Heart right ventricle (tissue), 16 donors: ENCODE measurements around the gene SUGCT. TPM values are rescaled to one million over a fixed set of nuclear protein-coding genes. Genes with fewer than 3 reads are reported as not detected.

Source experiments
- ATAC-seq, 8 donors: fragments of 200-7000 bp; cut with Tn5 transposase; one replicate each; pipeline ENCODE4 v1.9.1; 2020; ENCODE audit warnings: mild to moderate bottlenecking in 8 of 8, moderate library complexity in 8 of 8, moderate number of reproducible peaks in 1 of 8
- DNase-seq, 2 donors: peaks; one replicate each; pipeline ENCODE4 v3.0.0-alpha.2; 2020
- H3K27ac ChIP-seq, 10 donors: fragments of 200-600 bp; sonication (generic) in 2 of 10; one replicate each; pipeline versions ENCODE4 v1.5.0 to v1.8.0; 2020 to 2022; ENCODE audit warnings: mild to moderate bottlenecking in 3 of 10
- H3K27me3 ChIP-seq, 7 donors: fragments of 200-600 bp; one replicate each; pipeline ENCODE4 v1.8.0; 2021 to 2022; ENCODE audit warnings: mild to moderate bottlenecking in 2 of 7
- H3K36me3 ChIP-seq, 9 donors: fragments of 200-600 bp; sonication (generic) in 1 of 9; one replicate each; pipeline versions ENCODE4 v1.5.0 to v1.8.0; 2020 to 2022; ENCODE audit warnings: mild to moderate bottlenecking in 2 of 9
- H3K4me1 ChIP-seq, 9 donors: fragments of 200-600 bp; sonication (generic) in 1 of 9; one replicate each; pipeline versions ENCODE4 v1.5.0 to v1.8.0; 2020 to 2022; ENCODE audit warnings: mild to moderate bottlenecking in 4 of 9
- H3K4me3 ChIP-seq, 10 donors: fragments of 200-600 bp; sonication (generic) in 2 of 10; one replicate each; pipeline versions ENCODE4 v1.5.0 to v1.8.0; 2020 to 2022; ENCODE audit warnings: mild to moderate bottlenecking in 7 of 10, moderate library complexity in 2 of 10
- H3K9me3 ChIP-seq, 11 donors: fragments of 200-600 bp in 10 of 11; sonication (generic) in 2 of 11; one replicate each; pipeline versions ENCODE4 v1.5.0 to v1.8.0; 2013 to 2022; ENCODE audit warnings: mild to moderate bottlenecking in 2 of 11, control low read depth in 1 of 11, moderate library complexity in 1 of 11
- WGBS, 2 donors: extraction: QIAGEN DNeasy Blood & Tissue Kit; methylation state at CpG; one replicate each; pipeline ENCODE4 v1.1.7; 2013; ENCODE audit warnings: inconsistent platforms in 1 of 2; 5-methylcytosine and 5-hydroxymethylcytosine counted together
- intact Hi-C, 10 donors: fragments of 100-400 bp; cut with DNase I; formaldehyde crosslinking; loops; one replicate each; pipeline versions ENCODE4 v1.11.1 to v1.14.2; 2022
- polyA plus RNA-seq, 2 donors: library from polyadenylated mRNA; stranded (reverse); fragments of 200-250 nt; gene quantifications; one replicate each; pipeline ENCODE4 v1.2.3, GENCODE V29; 2013
- total RNA-seq, 10 donors: library from RNA; stranded (reverse); fragmentation: NEBNext Ultra II Directional in 3 of 10; extraction: Animal tissue kit (Norgen Biotek cat#: 25700) in 3 of 10; gene quantifications; one replicate each; pipeline versions ENCODE4 v1.2.1 to v1.2.4, GENCODE V29; 2021 to 2023
- TF ChIP-seq, protein P1 (sequence below), 9 donors: fragments of 200-600 bp; sonication (generic) in 2 of 9; IDR thresholded peaks; one replicate each; pipeline versions ENCODE4 v1.5.0 to v1.8.0; 2021 to 2022; ENCODE audit warnings: antibody characterized with exemption in 9 of 9, mild to moderate bottlenecking in 5 of 9, moderate library complexity in 1 of 9
- donor health status: Arrhythmogenic right ventricular cardiomyopathy.
- donor health status: ischemic (EF 13 %, LVEDD 7.1; RV severe dilation, severe dysfunction).
- donor health status: healthy with polysubstance abuse.
- donor health status: DM: no; HTN: yes; CAD: no.
- donor health status: DM: no; HTN: no; CAD: no.
- donor health status: ischemic (EF 25% LVEDD 6.9; RV normal size, moderate dysfunction).
- donor health status: ischemic (EF 25% LVEDD 5.7; RV mildly dilated, moderate dysfunction).
- donor health status: healthy.
- donor health status: DM: yes; HTN: yes; CAD: no.
- donor health status: Ischemic cardiomyopathy.
- donor health status: ischemic (EF 35%, LVEDD 5.7; RV mildly dilated, moderate dysfunction).
- donor health status: nonischemic (EF 11% LVEDD 7.7; RV severe dilation, severe dysfunction).
- donor health status: DM: yes; HTN: yes; CAD: no.
- donor health status: PGD.
- donor health status: ischemic (EF 29% LVEDD 5.4; RV normal size, mild dysfunction).
- donor health status: nonischemic (EF 23%, LVEDD 6.1; RV moderate dilation, normal function).

Gene SUGCT
- total and polyA plus RNA-seq, 12 donors = 1.2 to 8.1 (median 6.1) TPM

DNA sequence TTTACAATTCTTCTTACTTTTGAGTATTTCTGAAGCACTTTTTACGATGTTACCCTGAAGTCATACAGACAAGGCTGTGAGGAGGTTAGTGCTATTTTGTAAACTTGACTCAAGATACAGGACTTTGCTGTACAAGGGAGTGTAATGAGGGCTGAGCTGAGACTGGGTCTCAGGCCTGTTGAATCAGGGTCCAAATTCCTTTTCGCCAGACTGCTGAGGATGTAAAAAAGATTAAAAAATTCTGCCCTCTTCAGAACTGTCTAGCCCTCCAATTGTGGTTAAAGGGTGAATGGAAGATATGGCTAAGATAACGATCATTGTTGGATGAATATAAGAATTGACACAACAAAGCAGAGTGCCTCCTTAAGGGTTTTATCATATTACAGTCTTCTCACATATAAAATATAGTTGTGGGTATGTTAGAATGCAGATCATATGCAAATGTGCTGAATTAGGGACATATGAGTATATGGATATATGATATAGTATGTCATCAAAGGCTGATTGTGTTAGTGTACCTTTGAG, 165.4 kb downstream of the SUGCT start:
- no peak for ATAC-seq
- H3K9me3 ChIP-seq = no peaks in the 10 kb centered on the region
- no peak overlapping the region for H3K4me3 ChIP-seq
- intact Hi-C loops = no loop called here
- no peaks in the 10 kb centered on the region for H3K4me1 ChIP-seq
- no peak for DNase-seq
- WGBS, 2 donors = 96 to 97% methylated on average over 3 of the region's 3 CpGs
- no peaks in the 10 kb centered on the region for H3K36me3 ChIP-seq
- H3K27me3 ChIP-seq = no peaks in the 10 kb centered on the region
- TF ChIP-seq, protein P1, sequence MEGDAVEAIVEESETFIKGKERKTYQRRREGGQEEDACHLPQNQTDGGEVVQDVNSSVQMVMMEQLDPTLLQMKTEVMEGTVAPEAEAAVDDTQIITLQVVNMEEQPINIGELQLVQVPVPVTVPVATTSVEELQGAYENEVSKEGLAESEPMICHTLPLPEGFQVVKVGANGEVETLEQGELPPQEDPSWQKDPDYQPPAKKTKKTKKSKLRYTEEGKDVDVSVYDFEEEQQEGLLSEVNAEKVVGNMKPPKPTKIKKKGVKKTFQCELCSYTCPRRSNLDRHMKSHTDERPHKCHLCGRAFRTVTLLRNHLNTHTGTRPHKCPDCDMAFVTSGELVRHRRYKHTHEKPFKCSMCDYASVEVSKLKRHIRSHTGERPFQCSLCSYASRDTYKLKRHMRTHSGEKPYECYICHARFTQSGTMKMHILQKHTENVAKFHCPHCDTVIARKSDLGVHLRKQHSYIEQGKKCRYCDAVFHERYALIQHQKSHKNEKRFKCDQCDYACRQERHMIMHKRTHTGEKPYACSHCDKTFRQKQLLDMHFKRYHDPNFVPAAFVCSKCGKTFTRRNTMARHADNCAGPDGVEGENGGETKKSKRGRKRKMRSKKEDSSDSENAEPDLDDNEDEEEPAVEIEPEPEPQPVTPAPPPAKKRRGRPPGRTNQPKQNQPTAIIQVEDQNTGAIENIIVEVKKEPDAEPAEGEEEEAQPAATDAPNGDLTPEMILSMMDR (IDR thresholded peaks at IDR 0.05) = no peak
- H3K27ac ChIP-seq = no peak overlapping the region

DNA sequence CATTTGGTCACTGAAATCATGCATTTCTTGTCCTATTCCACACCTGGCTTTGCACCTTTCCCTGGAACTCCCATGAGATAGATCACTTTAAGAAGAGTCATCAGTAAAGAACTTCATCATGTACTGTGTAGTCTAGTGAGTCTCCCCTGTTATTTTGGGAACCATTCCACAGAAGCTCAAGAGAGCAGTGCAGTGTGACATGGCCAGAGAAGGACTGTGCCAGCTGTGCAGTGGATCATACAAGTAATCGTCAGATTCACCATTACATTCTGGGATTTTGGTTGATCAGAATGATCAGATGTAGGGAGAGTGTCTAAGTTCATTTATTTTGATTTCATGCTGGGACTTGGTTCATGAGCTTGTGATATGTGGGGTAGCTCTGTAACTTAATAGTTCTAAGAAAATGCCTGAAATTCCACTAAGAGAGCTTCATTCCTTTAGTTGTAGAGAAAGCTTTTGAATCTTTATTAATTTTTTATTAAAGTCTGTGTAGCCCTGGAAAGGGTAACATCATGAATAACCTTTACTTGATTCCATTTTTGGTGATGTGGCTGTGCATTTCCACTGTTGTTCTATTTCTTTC, 166.8 kb downstream of the SUGCT start:
- Histone ChIP-seq H3K27ac (no peak overlapping the region), H3K27me3 (no peaks in the 10 kb centered on the region), H3K9me3 (no peaks in the 10 kb centered on the region), H3K36me3 (no peaks in the 10 kb centered on the region), H3K4me1 (no peaks in the 10 kb centered on the region), H3K4me3 (no peak overlapping the region)
- WGBS, 2 donors = 35 to 44% methylated on average over 1 of the region's 1 CpG
- ATAC-seq = peak in 1 of 8 donors; percentile 51
- intact Hi-C loops = no loop called here
- TF ChIP-seq, protein P1 (IDR thresholded peaks at IDR 0.05) = no peak
- no peak for DNase-seq

DNA sequence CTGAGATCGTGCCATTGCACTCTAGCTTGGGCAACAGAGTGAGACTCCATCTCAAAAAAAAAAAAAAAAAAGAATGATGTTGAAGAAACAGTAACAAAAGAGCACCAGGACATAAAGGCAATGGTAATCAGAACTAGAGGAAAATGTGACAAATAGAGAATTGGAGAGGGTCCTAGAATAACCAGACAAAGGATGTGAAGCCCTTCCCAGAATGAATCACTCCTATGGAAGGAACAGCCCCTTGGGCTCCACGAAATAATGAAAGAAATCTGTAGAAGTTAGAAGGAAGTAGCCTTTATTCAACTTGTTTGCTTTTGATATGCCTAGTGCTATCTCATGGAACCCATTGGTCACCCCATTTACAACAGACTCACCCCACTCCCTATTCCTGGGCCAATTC, 169.2 kb downstream of the SUGCT start:
- H3K27me3 ChIP-seq = no peaks in the 10 kb centered on the region
- ATAC-seq = no peak
- H3K27ac ChIP-seq = no peak overlapping the region
- 74 to 78% methylated on average over 2 of the region's 2 CpGs for WGBS, 2 donors
- no peak for DNase-seq
- intact Hi-C loops = no loop called here
- no peaks in the 10 kb centered on the region for H3K9me3 ChIP-seq
- H3K36me3 ChIP-seq = no peaks in the 10 kb centered on the region
- TF ChIP-seq, protein P1 (IDR thresholded peaks at IDR 0.05) = no peak
- no peak overlapping the region for H3K4me3 ChIP-seq
- H3K4me1 ChIP-seq = no peaks in the 10 kb centered on the region

DNA sequence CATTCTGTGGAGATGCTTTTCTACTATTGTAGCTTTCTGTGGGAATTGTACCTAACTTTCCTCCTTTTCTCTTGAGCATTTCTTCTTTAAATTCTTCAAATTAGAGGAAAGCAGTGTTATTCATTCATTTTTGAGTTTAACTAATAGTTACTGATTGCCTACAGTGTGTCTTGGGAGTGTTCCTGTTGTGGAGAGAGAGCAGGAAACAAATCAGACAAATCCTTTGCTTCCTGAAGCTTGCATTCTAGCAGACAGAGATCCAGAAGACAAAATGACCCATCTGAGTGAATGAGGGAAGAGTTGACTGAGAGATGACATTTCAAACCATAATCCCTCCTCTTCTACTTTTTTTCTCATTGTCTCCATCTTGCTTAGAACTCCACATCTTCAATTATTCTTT, 170.4 kb downstream of the SUGCT start:
- TF ChIP-seq, protein P1 (IDR thresholded peaks at IDR 0.05) = no peak
- Histone ChIP-seq H3K4me1 (no peaks in the 10 kb centered on the region), H3K9me3 (no peaks in the 10 kb centered on the region), H3K27ac (no peak overlapping the region), H3K4me3 (no peak overlapping the region), H3K27me3 (no peaks in the 10 kb centered on the region), H3K36me3 (no peaks in the 10 kb centered on the region)
- intact Hi-C loops = no loop called here
- DNase-seq (no peak), ATAC-seq (no peak)
